Measurements from ENCODE around the gene PRICKLE4.
"Not testable (repeated sequence)": the region's sequence is repeated elsewhere in the genome, so short reads cannot be mapped to it uniquely, and the experiment has no call there.

Gene PRICKLE4

DNA sequence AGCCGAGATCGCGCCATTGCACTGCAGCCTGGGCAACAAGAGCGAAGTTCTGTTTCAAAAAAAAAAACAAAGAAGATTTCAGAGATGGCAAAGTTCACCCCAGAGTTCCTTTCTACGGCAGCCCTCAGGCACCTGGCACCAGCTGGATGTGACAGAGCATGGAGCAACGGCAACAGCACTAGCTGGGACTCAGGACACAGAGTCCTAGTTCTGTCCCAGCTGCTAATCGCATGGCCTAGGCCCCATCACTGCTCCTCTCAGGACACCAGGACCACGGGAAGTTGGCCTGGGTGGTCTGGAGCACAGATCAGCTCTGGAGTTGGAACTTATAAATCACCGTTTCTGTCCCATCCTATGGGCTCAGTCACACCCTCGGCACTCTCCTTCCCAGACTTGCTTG is 34.5 kb upstream of the PRICKLE4 start:
- no peak for DNase-seq

DNA sequence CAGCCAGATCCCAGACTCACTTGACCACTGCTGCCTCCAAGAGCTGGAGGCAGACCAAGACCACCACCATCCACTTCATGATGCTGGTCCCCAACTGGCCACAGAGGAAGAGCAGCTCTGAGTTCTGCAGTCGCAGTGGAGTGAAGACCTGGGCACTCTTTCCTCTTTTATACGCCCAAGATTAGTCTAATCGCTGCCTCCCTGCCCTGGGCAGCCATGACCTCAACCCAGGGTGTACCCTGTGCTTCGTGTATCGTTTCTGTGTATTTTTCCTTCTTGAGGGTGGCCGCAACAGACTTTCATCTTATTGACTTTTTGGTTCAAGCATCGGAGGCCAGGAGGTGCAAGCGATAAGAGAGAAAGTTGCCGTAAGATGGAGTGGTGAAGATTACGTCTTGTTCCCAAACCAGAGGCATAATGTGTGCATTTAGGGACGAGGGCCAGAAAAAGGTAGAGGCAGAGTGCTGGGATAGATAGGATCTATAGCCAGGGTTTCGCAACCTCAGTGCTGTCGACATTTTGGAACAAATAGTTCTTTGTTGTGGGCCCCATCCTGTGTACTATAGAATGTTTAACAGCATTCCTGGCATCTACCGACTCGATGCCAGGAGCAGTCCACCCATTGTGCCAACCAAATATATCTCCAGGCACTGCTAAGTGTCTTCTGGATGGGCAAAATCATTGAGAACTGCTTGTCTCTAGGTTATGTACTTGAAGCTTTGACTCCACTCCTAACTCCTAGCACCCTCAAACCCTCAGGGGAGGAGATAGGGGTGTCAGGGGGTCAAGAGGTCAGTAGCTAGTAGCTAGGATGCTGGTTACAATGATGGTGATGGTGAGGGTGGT is 33.1 kb upstream of the PRICKLE4 start, which contains the start of gene PGC:
PGC (minus strand) TSS at position 142 of the 846 bp plus-strand sequence; CDS start at position 79, 63 bp downstream.
- DNase-seq = no peak

DNA sequence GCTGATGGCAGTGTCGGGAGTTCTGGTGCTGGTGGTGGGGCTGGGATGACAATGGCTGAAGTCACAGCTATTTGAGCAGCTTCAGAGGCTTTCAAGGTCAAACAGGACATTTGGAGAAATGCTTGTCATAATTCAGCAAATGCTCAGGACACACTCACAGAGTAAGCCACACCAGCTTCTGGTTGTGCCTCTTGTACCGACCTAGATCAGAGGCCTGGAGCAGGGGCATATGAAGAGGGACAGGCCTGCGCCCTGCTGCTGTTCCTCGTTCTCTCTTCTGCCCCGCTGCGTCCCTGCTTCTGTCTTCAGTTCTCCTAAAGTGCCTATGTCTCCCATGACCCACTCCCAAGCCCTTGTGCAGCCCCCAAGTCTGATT is 32.5 kb upstream of the PRICKLE4 start:
- DNase-seq = no peak

DNA sequence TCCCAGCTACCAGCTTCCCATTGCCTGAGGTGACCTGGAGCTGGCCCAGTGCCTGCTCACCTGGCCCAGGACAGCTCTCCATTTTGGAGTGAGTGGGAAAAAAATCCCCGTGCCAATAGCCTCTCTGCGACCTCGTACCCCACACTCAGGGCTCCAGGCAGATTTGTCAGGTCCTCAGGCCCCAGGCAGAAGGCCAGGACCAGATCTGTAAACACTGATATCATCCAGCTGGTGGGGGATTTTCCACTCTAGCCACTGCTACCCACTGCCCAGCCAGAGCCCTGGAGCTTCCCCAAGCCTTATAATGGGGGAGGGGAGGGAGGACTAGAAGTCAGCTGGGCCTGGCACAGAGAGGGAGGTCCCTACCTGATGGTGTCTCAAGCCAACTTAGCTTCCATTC is 32.0 kb upstream of the PRICKLE4 start:
- no peak for DNase-seq

DNA sequence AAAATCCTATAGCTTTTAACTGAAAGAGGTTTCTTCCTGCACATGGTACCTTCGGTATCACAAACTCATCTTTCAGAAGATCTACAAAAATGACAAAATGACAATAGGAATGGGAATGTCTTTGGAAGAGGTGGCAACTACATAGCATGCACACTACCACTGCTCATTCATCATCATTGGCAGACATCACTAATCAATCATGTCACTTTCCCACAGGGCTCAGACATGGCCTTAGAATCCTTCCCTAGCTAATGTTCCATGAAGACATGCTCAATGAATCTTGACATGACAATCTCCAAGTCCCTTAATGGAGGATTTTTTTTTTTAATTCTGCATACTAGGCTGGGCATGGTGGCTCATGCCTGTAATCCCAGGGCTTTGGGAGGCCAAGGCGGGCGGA is 30.2 kb upstream of the PRICKLE4 start:
- DNase-seq = no peak

DNA sequence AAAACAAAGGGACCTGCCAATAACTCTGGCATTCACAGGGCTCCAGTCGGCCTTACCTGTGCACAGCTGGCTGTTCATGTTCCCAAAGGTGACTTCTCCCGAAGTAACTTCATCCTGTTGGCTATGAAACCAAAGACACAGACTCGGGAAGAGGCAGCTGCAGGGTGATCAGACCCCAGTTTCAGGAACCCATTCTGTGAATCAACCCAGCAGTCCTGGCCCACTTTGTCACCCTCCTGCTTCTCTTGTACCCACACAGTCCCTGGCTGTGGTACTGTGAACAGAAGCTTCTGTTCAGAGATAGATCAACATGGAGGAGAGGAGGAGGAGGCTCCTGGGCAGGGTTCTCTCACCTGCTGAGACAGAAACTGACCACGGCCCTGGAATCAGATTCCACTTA is 24.7 kb upstream of the PRICKLE4 start:
- no peak for DNase-seq

DNA sequence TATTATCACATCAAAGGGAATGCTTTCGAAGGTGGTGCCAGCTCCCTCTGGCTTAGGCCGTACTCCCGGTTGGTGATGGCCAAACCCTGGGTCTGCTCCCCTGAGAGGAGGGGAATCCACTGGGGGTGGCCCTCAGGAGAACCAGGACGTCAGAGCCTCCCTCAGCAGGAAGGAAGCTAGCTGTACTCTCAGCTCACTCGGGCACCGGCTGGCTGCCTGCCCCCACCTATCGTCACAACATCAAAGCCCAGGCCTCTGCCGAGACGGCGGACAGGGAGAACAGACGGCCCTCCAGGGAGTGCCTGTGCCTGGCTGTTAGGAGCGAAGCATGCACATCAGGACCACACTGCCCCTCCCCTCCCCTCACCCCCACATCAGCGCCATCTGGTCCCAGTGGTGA is 24.2 kb upstream of the PRICKLE4 start:
- DNase-seq = no peak

DNA sequence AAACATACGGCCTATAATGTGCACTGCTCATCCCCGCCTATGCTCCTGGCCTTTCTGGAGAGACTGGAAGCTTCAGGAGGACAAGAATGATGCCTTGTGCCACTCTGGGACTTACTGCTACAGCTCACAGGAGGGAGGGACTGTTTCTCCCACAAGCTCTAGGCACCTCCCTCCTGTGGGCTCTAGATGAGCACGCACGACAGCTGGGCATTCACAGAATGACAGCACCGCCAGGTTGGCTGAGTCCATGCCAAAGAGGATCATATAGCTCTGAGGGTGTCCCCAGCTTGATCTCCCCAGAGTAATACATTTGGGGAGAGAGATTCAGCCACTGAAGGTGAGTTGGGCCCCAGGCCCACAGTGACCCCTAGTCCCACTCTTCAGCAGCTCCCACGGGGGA is 23.3 kb upstream of the PRICKLE4 start:
- DNase-seq = no peak

DNA sequence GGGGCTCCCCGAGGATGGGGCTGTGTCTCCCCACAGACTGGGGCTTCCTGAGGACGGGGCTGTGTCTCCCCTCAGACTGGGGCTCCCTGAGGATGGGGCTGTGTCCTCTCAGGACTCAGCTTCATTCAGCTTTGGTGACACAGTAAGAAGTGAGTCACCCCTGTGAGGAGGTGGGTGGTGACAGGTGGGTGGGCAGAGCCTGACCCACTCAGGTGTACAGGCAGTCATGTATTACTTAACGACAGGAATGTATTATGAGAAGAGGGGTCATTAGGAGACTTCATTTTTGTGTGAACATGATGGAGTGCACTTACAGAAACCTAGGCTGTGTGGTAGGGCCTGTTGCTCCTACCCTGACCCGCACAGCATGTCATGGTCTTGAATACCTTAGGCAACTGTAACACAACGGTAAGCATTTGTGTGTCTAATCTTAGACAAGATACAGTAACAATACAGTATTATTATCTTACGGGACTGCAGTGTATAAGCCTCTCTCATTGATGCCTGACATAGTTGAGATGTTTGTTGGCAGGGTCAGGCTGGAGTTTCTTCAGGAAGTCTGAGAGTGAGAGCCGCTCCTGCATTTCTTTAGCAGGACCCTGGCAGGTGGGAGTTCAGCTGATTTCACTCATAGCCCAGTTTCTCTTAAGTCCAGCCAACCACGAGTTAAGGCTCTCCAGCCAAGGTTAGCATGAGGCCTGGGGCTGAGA is 22.5 kb upstream of the PRICKLE4 start:
- DNase-seq = no peak

DNA sequence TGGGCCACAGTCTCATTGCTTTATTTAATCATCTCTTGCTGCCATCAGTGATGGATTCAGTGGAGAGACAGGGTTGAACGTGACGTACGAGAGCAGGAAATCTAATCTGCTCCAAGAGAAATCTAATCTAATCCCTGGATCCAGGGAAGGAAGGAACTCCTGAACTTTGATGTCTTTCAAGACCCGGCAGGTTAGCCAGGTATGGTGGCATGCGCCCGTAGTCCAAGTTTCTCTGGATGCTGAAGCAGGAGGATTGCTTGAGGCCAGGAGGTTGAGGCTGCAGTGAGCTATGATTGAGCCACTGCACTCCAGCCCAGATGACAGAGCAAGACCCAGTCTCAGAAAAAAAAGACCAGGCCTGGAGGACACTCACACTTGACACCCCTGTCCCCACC is 21.9 kb upstream of the PRICKLE4 start:
- no peak for DNase-seq

DNA sequence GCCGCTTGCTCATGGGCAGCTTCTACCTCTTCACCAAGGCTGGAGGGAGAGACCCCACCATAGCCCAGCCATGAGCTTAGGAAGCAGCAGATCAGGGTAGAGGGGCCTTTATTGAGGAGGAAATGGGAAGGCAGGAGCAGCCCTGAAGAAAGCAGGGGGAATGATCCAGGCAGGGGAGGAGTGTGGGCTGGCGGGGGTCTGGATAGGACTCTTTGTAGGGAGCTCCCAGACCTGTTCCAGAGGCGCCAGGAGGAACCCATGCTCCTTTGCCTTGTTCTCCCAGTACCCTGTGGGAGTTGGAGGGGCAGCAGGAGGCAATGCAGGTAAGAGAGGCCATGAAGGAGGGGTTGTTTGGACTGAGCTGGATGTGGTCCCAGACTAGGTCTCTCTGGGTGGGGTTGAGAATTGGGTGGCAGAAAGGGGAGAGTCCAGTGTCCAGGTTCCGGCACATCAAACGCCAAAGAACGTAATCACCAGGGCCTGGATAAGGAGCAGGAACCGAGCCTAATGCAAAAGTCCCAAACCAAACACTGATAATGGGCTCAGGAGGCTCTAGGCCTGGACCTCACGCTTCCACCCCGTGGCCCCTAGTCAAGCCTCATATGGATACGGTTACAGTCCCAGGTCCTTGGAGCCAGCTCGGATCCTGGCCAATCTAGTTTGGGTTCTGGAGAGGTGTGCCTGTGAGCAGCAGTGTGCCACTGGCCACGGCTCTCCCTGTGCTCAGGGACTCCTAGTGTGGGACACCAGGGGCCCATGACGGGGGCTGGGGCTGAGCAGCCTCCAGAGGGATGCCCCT is 21.3 kb upstream of the PRICKLE4 start:
- DNase-seq = no peak

DNA sequence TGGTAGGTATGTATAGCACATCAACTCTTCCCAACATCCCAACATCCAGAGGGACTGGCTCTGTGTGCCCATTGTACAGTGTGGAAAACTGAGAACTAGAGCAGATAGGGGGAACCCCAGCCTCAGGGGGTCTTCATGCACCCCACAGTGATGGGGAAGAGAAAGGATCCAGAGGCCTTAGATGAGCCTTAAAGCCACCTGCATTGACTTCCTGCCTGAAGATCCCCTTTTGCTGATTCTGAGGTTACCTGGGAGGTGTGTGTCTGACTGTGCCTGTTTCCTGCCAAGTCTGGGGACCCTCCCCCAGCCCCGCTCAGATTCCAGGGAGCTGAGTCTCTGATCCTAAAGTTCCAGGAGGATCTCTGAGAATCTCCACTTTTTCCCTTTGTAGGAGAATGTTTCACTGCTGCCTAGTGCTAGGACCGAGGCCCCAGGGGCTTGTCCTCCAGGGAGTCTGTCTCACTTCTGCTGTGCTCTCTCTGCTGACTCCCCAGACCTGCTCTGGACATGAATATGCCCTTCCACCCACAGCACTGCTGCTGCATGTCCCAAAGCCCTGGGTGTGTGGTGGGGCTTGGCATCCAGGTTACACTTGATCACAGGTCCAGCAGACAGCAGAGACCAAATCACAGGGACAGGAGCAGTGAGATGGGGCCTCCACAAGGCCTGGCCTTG is 20.5 kb upstream of the PRICKLE4 start:
- DNase-seq = no peak

DNA sequence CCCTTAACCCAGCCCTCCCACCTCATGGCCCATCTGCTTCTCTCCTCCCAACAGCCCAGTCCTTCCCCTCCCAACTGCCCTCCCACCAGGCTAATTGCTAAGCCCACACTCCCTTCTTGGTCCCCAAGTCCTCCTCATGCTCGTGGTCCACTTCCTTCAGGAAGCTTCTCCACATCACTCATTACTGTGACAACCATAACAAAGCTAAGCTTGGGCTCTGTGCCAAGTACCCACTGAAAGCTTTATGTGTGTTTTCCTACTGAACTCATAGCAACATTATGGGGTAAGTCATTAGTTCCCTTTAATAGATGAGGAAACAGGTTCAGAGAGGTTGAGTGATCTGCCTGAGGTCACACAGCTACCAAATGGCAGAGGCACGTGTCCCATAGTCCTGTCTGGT is 17.1 kb upstream of the PRICKLE4 start:
- DNase-seq = no peak

DNA sequence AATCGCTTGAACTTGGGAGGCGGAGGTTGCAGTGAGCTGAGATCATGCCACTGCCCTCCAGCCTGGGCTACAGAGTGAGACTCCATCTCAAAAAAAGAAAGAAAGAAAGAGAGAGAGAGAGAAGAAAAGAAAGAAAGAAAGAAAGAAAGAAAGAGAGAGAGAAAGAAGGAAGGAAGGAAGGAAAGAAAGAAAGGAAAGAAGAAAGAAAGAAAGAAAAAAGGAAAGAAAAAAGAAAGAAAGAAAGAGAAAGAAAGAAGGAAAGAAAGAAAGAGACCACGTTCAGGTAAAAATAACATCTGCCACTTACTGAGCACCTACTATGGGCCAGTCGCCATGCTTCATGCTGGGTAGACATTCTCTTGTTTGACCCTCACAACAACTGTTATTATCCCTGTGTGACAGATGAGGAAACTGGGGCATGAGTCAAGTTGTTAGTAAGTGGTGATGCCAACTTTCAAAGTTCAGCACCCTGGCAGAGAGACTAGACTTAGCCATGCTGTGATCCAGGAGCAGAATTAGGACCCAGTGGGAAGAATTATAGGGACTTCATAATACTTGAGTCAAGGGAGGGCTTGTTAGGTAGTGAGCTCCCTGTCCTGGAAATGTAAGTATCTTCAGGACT is 14.4 kb upstream of the PRICKLE4 start:
- DNase-seq = not testable (repeated sequence)

DNA sequence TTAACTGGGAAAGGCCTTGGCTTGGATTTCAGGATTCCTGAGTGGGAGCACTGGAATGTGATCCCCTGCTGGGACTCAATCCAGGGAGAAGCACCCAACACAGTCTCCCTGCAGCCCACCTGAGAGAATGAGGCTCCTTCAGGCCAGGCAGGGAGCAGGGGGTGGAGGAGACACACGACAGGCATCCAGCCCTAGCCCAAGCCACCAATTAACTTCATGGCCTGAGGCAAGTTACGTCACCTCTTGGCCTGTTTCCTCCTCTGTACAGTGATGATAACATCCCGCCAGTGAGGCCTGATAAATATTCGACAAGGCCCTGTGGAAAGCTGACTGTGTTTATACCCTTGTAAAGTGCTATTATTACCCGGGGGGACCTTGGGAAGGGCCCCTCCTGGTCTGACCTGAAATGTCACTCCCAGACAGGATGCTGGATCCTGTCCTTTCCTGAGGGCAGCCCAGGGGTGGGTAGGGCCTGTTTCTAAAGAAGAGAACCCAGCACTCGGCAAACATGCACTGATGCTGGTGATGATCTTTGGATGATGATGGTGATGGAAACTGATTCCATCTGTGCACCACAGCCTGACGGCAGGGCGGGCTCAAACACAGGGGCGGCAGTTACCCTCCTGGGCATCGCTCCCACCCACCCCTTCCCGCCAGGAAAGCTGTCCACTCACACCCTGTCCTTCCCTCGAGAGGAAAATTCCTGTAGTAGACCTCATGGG is 13.3 kb upstream of the PRICKLE4 start:
- DNase-seq = no peak

DNA sequence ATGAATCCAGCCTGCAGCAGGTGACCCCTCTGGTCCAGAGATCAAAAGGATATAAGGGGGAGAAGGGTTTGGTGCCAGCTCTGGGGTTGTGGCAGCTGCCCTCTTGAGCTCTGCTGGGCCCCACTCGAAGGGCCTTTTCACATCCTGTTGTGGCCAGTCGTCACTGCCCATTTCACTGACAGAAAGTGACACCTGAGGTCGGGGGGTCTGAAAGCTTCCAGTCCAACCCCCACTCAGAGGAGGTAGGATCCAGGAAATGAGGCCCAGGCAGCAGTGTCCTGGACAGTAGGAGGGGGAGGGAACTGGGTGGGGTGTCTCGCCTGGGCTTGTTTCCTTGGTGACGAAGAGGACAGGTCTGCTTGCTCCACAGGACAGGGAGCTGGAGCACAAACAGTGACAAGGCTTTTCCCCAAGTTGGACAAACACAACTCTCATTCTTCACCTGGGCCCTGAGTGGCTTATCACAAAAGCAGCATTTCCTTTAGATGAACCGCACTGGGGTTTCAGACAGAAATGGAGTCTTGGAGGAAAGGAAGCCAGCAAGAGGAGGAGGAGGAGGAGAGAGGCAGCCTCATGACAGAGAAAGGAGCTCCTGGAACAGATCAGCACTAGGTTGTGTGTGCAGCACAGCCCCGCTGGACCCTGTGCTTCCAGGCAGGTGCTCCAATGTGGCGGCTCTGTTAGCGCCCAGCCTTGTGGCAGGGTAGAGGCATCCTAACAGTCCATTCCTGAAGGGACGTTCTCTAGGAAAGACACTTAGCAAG is 11.9 kb upstream of the PRICKLE4 start:
- DNase-seq = no peak

DNA sequence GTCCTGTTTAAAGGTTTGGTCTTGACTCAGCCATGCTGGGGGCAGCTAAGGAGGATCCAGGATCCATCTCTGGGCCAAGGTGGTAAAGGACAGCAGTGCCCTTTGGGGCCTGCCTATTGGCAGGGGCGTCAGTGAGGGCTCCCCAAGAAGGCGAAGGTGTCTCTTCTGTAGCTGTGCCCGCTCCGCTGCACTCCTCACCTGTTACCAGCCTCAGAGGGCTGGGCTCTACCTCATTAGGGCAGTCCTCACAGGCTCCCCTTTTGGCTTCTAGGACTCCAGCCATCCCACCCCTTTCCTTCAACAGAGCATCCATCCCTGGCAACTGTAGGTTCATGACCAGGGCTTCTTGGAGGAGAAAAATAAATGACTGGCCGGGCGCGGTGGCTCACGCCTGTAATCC is 11.2 kb upstream of the PRICKLE4 start:
- no peak for DNase-seq

DNA sequence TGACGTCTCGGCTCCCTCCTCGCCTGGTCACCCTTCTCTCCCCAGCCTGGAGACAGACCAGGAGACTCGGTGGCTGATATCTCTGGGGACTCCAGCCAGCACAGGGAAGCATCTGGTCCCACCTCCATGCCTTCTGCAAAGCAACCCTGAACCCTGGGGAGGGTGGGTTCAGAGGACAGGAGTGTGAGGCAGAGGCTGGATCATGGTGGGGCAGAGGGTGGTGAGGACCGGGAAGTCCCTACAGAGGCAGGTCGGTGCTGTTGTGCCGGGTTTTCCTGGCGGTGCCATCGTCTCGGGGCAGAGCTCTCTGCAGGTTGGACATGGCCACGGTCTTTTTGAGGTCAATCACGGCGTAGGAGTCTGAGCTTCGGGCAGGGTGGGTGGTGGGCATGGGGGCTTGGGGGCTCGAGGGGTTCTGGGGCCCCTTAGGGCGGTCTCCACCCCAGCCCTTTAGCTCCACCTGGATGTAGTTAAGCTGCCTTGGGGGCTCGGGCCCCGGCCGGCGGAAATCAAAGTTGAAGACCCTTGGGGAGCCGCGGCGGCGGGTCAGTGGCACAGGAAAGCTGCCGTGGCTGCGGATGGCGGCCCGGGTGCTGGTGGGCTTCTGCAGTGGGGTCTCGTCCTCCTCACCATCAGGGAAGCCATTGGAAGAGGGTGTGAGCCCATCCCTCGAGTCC is 10.1 kb upstream of the PRICKLE4 start:
- DNase-seq = no peak

DNA sequence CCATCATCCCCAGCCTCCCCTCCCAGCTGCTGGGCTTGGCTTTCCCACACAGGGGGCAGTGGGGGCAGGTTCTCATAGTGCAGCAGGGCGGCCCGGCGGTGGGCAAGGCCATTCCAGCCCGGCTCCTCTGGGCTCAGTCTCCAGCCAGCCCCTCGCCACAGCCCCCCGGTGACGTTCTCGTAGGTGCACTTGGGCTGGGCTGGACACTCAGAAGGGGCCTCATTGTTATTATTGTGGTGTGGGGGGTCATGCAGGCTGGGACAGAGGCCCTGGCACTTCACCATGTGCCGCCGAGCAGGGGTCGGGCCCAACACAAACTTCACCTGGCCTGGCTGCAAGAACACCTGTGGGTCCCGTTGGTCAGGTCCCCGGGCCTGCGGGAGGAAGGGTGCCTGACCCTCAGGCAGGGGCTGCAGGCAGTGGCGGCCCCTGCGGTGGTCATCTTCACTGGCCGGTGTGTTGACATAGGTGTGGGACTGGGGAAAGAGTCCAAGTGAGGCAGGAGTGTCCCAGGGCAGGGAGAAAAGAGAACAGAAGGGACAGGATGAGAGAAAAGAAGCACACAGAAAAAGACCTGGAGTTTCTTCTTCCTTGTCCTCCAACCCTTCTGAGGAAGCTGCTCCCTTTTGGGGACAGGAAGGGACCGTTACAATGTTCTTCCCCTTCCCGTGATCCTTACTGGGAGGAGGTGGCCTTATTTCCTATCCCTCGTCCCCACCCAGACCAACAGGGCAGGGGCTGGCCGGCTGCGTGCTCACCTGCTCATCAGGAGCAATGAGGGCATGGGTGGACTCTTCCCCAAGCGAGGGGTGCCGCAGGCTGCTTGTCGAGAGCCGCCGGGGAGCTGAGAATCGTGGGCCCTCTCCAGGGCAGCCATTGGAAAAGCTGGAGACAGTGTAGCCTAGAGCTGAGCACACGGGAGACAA is 9.3 kb upstream of the PRICKLE4 start:
- no peak for DNase-seq
